Measurements from ENCODE around the gene IL5RA.

DNA sequence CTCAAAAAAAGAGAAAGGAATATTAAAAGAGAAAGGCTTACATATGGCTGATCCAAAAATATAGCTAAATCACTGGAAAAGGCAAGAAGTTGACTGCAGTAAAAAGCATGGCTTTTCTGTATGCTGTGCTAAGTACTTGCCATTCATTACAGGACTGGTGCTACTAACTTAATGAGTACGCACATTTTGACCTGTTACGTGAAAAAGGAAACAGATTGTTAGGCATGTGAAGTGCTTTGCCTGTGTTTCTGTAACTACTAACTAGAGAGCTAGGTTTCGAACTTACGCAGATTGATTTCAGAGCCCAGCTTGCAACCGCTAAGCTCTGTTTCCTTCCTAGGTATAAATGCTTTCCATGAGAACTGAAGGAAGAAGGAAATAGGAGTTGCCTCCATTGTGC lies 19.4 kb upstream of the IL5RA start:
- no peak for TF ChIP-seq POLR2A (IDR thresholded peaks at IDR 0.05)
- TF ChIP-seq, protein P1, sequence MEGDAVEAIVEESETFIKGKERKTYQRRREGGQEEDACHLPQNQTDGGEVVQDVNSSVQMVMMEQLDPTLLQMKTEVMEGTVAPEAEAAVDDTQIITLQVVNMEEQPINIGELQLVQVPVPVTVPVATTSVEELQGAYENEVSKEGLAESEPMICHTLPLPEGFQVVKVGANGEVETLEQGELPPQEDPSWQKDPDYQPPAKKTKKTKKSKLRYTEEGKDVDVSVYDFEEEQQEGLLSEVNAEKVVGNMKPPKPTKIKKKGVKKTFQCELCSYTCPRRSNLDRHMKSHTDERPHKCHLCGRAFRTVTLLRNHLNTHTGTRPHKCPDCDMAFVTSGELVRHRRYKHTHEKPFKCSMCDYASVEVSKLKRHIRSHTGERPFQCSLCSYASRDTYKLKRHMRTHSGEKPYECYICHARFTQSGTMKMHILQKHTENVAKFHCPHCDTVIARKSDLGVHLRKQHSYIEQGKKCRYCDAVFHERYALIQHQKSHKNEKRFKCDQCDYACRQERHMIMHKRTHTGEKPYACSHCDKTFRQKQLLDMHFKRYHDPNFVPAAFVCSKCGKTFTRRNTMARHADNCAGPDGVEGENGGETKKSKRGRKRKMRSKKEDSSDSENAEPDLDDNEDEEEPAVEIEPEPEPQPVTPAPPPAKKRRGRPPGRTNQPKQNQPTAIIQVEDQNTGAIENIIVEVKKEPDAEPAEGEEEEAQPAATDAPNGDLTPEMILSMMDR (IDR thresholded peaks at IDR 0.05), result no peak
- TF ChIP-seq EP300 (IDR thresholded peaks at IDR 0.05), result no peak
